ENCODE data around the gene PEPD. TPM values are rescaled to one million over a fixed set of nuclear protein-coding genes. Genes with fewer than 3 reads are reported as not detected.

The PEPD gene
- total and polyA plus RNA-seq, 4 donors: 37.3 to 211 (median 117) TPM

DNA sequence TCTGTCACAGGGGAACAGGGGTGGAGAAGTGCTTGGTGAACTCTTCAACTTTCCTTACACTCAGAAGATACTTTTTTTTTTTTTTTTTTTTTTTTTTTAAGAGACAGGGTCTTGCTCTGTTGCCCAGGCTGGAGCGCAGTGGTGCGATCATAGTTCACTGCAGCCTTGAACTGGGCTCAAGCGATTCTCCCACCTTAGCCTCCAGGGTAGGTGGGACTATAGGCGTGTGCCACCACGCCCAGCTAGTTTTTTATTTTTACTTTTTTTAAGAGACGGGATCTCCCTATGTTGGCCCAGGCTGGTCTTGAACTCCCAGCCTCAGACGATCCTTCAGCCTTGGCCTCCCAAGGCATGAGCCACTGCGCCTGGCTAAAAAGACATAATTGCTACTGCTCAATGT lies 136.6 kb downstream of the PEPD start:
- peaks cover 9 to 61% (median 46%) of the 10 kb centered on the region in 4 donors for H3K4me1 ChIP-seq (ENCODE audit: control insufficient read depth in 4 of 4, insufficient read depth in 4 of 4, low read length in 3 of 4)
- no peak overlapping the region for H3K9ac ChIP-seq (ENCODE audit: low read depth in 1 of 2, low read length in 2 of 2)
- no peaks in the 10 kb centered on the region for H3K9me3 ChIP-seq (ENCODE audit: control insufficient read depth in 4 of 4, low read length in 3 of 4)
- DNase-seq (ENCODE audit: low spot score): no peak
- H3K4me3 ChIP-seq (ENCODE audit: low read depth in 1 of 3, low read length in 3 of 3): no peak overlapping the region
- H3K36me3 ChIP-seq (ENCODE audit: control insufficient read depth in 4 of 4, insufficient read depth in 3 of 4, low read depth in 1 of 4, low read length in 3 of 4): peaks cover 0 to 4% (median 0%) of the 10 kb centered on the region in 4 donors
- WGBS: 97% methylated on average over 8 of the region's 8 CpGs
- no peak for TF ChIP-seq REST (IDR thresholded peaks at IDR 0.05)
- TF ChIP-seq HNF4G (IDR thresholded peaks at IDR 0.05): no peak
- TF ChIP-seq, protein P1, sequence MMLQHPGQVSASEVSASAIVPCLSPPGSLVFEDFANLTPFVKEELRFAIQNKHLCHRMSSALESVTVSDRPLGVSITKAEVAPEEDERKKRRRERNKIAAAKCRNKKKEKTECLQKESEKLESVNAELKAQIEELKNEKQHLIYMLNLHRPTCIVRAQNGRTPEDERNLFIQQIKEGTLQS (IDR thresholded peaks at IDR 0.05): no peak
- TF ChIP-seq RAD21 (IDR thresholded peaks at IDR 0.05): no peak
- no peak for TF ChIP-seq TAF1 (conservative IDR thresholded peaks at IDR 0.05)
- no peak for TF ChIP-seq RXRA (IDR thresholded peaks at IDR 0.05)
- TF ChIP-seq NR2F2 (IDR thresholded peaks at IDR 0.05): no peak
- TF ChIP-seq GABPA (IDR thresholded peaks at IDR 0.05 in 1 of 2, conservative IDR thresholded peaks at IDR 0.05 in 1 of 2): no peak
- TF ChIP-seq, protein P2, sequence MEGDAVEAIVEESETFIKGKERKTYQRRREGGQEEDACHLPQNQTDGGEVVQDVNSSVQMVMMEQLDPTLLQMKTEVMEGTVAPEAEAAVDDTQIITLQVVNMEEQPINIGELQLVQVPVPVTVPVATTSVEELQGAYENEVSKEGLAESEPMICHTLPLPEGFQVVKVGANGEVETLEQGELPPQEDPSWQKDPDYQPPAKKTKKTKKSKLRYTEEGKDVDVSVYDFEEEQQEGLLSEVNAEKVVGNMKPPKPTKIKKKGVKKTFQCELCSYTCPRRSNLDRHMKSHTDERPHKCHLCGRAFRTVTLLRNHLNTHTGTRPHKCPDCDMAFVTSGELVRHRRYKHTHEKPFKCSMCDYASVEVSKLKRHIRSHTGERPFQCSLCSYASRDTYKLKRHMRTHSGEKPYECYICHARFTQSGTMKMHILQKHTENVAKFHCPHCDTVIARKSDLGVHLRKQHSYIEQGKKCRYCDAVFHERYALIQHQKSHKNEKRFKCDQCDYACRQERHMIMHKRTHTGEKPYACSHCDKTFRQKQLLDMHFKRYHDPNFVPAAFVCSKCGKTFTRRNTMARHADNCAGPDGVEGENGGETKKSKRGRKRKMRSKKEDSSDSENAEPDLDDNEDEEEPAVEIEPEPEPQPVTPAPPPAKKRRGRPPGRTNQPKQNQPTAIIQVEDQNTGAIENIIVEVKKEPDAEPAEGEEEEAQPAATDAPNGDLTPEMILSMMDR (IDR thresholded peaks at IDR 0.05; ENCODE audit: low read depth, low read length, missing input control): no peak
- TF ChIP-seq JUND (IDR thresholded peaks at IDR 0.05): no peak
- TF ChIP-seq FOXA2 (IDR thresholded peaks at IDR 0.05): no peak
- TF ChIP-seq, protein P3, sequence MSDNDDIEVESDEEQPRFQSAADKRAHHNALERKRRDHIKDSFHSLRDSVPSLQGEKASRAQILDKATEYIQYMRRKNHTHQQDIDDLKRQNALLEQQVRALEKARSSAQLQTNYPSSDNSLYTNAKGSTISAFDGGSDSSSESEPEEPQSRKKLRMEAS (IDR thresholded peaks at IDR 0.05): no peak
- TF ChIP-seq ZBTB33 (IDR thresholded peaks at IDR 0.05): no peak
- no peak for TF ChIP-seq SP1 (IDR thresholded peaks at IDR 0.05)
- no peak for TF ChIP-seq EGR1 (IDR thresholded peaks at IDR 0.05; ENCODE audit: low read depth in 2 of 2)
- no peak for TF ChIP-seq HNF4A (conservative IDR thresholded peaks at IDR 0.05)
- no peak for TF ChIP-seq YY1 (IDR thresholded peaks at IDR 0.05)
- H3K27me3 ChIP-seq (ENCODE audit: control insufficient read depth in 4 of 4, insufficient read depth in 4 of 4, low read length in 3 of 4): no peaks in the 10 kb centered on the region
- H3K27ac ChIP-seq (ENCODE audit: low read depth in 1 of 2, low read length in 2 of 2): no peak overlapping the region

Data from liver (tissue), 9 donors.